Measurements from ENCODE around the gene PIK3R5. TPM values are rescaled to one million over a fixed set of nuclear protein-coding genes. Genes with fewer than 3 reads are reported as not detected.

The PIK3R5 gene
- polyA plus RNA-seq, 3 donors from 2014 or later, result 26.7 to 90.9 (median 28.9) TPM

DNA sequence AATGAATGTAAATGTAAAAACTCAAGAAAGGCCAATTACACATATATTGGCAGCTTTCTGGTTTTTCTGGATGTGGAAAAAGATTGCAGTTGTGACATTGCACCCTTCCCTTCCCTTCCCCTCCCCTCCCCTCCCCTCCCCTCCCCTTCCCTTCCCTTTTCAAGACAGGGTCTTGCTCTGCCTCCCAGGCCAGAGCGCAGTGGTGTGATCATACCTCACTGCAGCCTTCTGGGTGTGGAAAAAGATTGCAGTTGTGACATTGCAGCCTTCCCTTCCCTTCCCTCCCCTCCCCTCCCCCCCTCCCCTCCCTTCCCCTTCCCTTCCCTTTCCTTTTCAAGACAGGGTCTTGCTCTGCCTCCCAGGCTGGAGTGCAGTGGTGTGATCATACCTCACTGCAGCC, 41.7 kb downstream of the PIK3R5 start:
- Mint-ChIP-seq H3K27ac (peak overlapping the region in 4 of 6 donors; percentile 12 to 77 (median 60)), H3K4me1 (peaks cover 34 to 57% of the 10 kb centered on the region in 2 donors), H3K4me3 (peak overlapping the region in 2 of 5 donors; percentile 47 to 55), H3K36me3 (peaks cover 10 to 15% (median 12%) of the 10 kb centered on the region in 3 donors), H3K9me3 (peaks cover 2 to 15% (median 11%) of the 10 kb centered on the region in 6 donors), H3K27me3 (ENCODE audit: low read depth in 3 of 3) (no peaks in the 10 kb centered on the region)
- no peak for DNase-seq

DNA sequence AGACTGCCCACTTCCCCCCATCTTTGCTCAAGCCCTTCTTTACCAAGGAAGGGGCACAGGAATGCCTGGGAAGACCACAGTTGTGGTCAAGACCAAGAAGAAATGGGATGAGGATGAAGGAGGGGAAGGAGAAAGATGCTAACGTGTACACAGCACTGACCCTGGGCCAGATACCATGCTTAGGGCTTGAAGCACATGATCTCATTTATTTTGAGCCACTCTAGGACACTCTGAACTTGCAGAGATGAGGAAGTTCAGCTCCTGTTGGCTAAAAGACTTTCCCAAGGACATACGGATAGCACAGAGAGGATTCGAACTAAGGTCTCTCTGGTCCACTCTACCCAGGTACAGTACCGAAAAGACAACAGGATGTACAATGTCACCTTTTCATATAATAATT, 42.6 kb downstream of the PIK3R5 start:
- Mint-ChIP-seq H3K4me1 (peaks cover 42 to 56% of the 10 kb centered on the region in 2 donors), H3K9me3 (peaks cover under 1 to 7% (median 3%) of the 10 kb centered on the region in 6 donors), H3K4me3 (peak overlapping the region in 1 of 5 donors; percentile 4), H3K36me3 (peaks cover 3 to 13% (median 4%) of the 10 kb centered on the region in 3 donors), H3K27ac (peak overlapping the region; percentile 61 to 93 (median 90)), H3K27me3 (ENCODE audit: low read depth in 3 of 3) (no peaks in the 10 kb centered on the region)
- DNase-seq, result no peak

DNA sequence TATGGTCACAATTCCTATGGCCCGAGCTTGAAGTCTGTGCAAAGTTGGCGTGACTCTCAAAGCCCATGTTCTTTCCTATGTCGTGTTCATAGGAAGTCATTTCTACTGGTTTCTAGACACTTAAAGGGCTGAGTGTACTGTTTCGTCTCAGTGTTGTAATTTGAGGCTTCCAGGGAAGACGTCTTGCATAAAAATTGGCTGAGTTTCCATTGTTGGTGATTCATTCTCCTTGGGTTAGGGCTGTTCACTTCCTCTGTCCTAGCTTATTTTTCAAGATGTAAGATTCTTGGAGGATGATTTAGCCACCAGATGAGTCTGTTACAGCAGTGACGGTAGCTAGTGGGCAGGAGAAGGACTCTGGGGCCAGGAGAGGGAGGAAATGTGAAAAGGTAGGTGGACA, 43.1 kb downstream of the PIK3R5 start:
- Mint-ChIP-seq H3K27ac (peak overlapping the region; percentile 61 to 93 (median 90)), H3K9me3 (peaks cover 0 to 2% (median 0%) of the 10 kb centered on the region in 6 donors), H3K4me1 (peaks cover 47 to 55% of the 10 kb centered on the region in 2 donors), H3K27me3 (ENCODE audit: low read depth in 3 of 3) (no peaks in the 10 kb centered on the region), H3K36me3 (peaks cover 0 to 17% (median 7%) of the 10 kb centered on the region in 3 donors), H3K4me3 (peak overlapping the region in 4 of 5 donors; percentile 1 to 61 (median 48))
- DNase-seq, result no peak

DNA sequence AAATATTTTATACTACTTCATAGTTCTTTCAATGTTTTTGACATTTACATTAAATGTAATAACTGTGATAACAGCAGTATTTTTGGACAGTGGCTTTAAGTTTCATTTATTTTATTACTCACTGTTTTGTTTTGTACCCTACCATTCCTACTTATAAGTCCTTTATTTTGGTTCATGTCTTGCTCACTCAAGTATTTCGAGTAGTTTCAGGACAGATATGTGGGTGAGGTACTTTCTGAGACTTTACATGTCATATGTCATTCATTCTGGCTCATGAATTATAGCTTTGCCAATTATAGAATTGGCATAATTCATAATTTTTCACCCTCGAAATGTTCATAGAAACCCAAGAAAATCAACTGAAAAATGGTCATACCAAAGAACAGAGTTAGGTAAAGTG, 44.4 kb downstream of the PIK3R5 start:
- Mint-ChIP-seq H3K36me3 (peaks cover 5 to 22% (median 9%) of the 10 kb centered on the region in 3 donors), H3K9me3 (no peaks in the 10 kb centered on the region), H3K27me3 (ENCODE audit: low read depth in 3 of 3) (no peaks in the 10 kb centered on the region), H3K27ac (peak overlapping the region in 2 of 6 donors; percentile 9 to 10), H3K4me1 (peaks cover 58 to 59% of the 10 kb centered on the region in 2 donors), H3K4me3 (no peak overlapping the region)
- DNase-seq, result no peak

DNA sequence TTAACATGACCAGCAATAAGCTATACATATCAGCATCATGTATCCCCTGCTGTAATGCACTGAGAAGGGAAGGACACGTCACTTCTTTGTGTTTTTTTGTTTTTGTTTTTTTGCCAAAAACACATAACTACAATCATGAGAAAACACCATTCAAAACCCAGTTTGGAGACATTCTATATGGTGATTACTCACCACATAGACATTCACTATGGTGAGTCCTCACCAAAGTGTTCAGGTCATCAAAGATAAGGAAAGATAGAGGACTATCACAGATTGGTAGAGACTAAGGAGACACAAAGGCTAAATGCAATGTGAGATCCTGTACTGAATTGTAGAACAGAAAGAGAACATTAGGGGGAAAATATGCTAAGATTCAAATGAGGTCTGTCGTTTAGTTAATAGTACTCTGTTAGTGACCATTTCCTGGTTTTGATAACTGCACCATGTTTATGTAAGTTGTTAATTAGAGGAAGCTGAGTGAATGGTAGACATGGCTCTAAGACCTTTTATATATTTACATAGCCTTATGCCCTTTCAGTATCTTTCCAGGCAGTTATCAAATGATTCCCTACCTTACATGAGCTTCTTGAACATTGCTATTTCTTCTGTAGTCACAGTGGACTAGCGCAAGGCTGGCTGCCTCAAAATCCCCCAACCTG, 46.6 kb downstream of the PIK3R5 start:
- peaks cover 0 to 2% (median 0%) of the 10 kb centered on the region in 3 donors for H3K27me3 Mint-ChIP-seq (ENCODE audit: low read depth in 3 of 3)
- peak overlapping the region; percentile 61 to 93 (median 80) for H3K27ac Mint-ChIP-seq
- H3K9me3 Mint-ChIP-seq, result no peaks in the 10 kb centered on the region
- H3K4me1 Mint-ChIP-seq, result peaks cover 79% of the 10 kb centered on the region in 2 donors
- no peak for DNase-seq
- peaks cover 5 to 22% (median 9%) of the 10 kb centered on the region in 3 donors for H3K36me3 Mint-ChIP-seq
- peak overlapping the region in 3 of 5 donors; percentile 7 to 14 (median 12) for H3K4me3 Mint-ChIP-seq

DNA sequence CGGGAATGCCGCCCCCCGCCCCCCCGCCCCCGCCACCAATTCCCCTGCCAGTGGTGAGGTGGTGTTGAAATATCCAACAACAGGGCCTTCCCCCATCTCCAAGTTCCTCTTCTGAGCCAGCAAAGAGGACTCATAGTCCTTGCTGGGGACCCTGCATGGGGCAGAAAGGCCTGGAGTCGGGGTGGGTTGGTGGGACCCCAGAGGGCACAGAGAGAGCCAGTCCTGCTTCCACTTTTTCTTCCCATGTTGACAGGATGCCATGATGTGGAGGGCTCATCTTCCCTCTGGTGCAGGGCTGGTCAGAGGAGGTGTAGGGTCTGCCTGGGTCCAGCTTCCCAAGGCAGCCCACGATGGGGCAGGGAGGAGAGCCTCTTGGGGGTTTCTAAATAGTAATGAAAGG, 49.0 kb downstream of the PIK3R5 start:
- DNase-seq, result no peak
- peaks cover 9 to 21% (median 16%) of the 10 kb centered on the region in 3 donors for H3K36me3 Mint-ChIP-seq
- H3K4me3 Mint-ChIP-seq, result peak overlapping the region in 2 of 5 donors; percentile 26 to 58
- H3K27me3 Mint-ChIP-seq (ENCODE audit: low read depth in 3 of 3), result peaks cover 0 to 4% (median 2%) of the 10 kb centered on the region in 3 donors
- H3K9me3 Mint-ChIP-seq, result no peaks in the 10 kb centered on the region
- peak overlapping the region; percentile 51 to 85 (median 62) for H3K27ac Mint-ChIP-seq
- peaks cover 78 to 84% of the 10 kb centered on the region in 2 donors for H3K4me1 Mint-ChIP-seq

DNA sequence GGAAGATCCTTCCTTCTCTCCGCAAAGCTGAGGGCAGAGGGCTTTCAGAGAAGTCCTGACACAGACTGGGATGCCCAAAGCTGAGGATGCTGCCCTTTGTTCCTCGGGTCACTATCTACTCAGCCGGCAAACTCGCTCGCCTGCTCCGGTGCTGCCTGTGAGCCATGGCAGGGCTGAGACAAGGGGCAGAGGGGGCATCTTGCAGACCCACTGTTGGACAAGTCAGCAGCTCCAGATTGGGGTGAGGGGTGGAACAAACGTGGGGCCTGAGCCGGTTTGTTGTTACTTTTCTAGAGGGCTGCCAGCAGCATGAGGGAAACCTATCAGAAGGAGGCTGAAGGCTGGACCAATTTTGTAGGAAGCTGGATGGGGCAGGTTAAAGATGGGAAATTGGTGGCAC, 51.0 kb downstream of the PIK3R5 start:
- Mint-ChIP-seq H3K27me3 (ENCODE audit: low read depth in 3 of 3) (peaks cover 0 to 6% (median 2%) of the 10 kb centered on the region in 3 donors), H3K4me3 (peak overlapping the region in 2 of 5 donors; percentile 5 to 33), H3K4me1 (peaks cover 73 to 87% of the 10 kb centered on the region in 2 donors), H3K9me3 (no peaks in the 10 kb centered on the region), H3K27ac (peak overlapping the region; percentile 72 to 90 (median 84)), H3K36me3 (peaks cover 9 to 30% (median 28%) of the 10 kb centered on the region in 3 donors)
- DNase-seq, result no peak

DNA sequence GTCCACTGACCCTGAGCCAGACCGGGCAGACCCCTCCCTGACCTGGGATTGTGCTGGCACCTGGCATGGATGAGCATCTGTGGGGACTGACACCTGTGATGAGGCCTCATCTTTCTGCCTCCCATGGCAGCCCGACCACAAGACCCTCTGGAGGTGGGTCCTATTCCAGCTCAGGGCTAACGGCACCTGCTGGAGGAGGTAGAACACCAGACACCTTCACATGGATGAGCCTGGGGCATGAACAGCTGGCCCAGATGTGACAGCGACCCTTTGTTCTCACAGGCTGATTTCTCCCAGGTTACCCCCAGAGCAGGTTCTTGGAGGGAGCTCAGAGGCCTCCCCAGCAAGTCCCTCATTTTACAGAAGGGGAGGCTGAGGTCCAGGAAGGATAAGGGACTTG, 51.6 kb downstream of the PIK3R5 start:
- DNase-seq, result no peak
- Mint-ChIP-seq H3K27me3 (ENCODE audit: low read depth in 3 of 3) (peaks cover 0 to 9% (median 2%) of the 10 kb centered on the region in 3 donors), H3K27ac (peak overlapping the region in 5 of 6 donors; percentile 40 to 72 (median 64)), H3K4me1 (peaks cover 68 to 80% of the 10 kb centered on the region in 2 donors), H3K36me3 (peaks cover 9 to 35% (median 23%) of the 10 kb centered on the region in 3 donors), H3K9me3 (no peaks in the 10 kb centered on the region), H3K4me3 (no peak overlapping the region)

DNA sequence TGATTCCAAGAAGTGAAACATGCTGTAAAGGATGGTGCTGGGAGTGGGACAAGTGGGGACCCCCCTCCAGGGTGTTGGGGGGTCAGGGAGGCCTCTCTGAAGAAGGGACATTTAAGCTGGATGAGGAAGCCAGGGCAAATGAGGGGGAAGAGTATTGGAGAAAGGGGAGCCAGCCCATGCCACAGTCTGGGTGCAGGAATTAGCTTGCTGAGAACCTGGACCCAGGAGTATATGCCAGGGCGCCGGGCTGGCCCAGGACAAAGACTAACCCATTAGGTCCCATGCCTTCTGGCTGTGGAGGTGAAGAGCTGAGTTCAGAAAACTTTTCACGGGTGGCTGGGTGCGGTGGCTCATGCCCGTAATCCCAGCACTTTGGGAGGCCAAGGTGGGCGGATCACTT, 52.4 kb downstream of the PIK3R5 start:
- peaks cover 9 to 43% (median 28%) of the 10 kb centered on the region in 3 donors for H3K36me3 Mint-ChIP-seq

DNA sequence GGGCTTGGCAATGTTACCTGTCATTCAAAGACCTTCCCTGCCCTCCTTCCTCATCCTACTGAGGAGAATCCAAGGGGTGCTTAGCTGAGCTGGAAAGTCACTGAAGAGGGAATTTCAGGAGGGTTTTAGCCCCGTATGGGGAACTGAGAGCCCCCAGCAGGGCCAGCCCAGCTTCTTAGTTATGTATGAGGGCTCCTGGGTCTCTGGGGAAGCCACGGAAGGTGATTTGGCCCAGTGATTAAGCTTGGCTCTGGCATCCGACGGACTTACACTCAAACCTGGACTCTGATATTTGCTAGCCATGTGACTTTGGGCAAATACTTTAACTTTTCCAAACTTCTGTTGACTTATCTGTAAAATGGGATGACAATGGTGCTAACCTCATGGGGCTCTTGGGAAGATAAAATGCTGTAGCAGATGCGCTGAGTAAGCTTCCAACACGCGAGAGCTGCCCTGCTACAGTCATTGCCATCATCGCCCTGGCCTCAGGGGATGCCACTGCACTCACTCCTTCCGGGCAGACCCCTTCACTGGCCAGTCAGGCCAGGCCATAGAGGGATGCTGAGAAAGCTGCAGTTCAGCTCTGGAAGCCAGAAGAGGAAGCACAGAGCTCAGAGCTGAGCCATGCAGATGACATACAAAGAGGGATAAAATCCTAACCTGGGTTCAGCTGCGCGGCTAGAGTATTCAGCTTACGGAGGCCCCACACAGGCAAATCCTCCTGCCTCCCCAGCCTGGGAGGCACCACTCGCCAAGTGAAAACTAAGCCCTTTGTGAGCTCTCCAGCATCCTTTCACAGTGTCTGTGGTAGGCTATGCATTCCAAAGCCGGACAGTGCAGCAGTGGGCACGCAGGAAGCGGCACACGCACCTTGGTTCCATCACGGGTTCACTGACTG, 53.2 kb downstream of the PIK3R5 start:
- DNase-seq, result no peak
- H3K36me3 Mint-ChIP-seq, result peaks cover 12 to 42% (median 25%) of the 10 kb centered on the region in 3 donors
- H3K27ac Mint-ChIP-seq, result peak overlapping the region; percentile 34 to 76 (median 66)
- peaks cover 62 to 65% of the 10 kb centered on the region in 2 donors for H3K4me1 Mint-ChIP-seq
- peaks cover 0 to 9% (median 2%) of the 10 kb centered on the region in 3 donors for H3K27me3 Mint-ChIP-seq (ENCODE audit: low read depth in 3 of 3)
- H3K4me3 Mint-ChIP-seq, result no peak overlapping the region
- H3K9me3 Mint-ChIP-seq, result no peaks in the 10 kb centered on the region

More for the DNA sequence above, 52.4 kb downstream of the PIK3R5 start:
- peaks cover 0 to 9% (median 2%) of the 10 kb centered on the region in 3 donors for H3K27me3 Mint-ChIP-seq (ENCODE audit: low read depth in 3 of 3)
- H3K4me3 Mint-ChIP-seq, result no peak overlapping the region
- peaks cover 65 to 72% of the 10 kb centered on the region in 2 donors for H3K4me1 Mint-ChIP-seq
- no peak for DNase-seq
- peak overlapping the region; percentile 24 to 73 (median 52) for H3K27ac Mint-ChIP-seq
- H3K9me3 Mint-ChIP-seq, result no peaks in the 10 kb centered on the region

DNA sequence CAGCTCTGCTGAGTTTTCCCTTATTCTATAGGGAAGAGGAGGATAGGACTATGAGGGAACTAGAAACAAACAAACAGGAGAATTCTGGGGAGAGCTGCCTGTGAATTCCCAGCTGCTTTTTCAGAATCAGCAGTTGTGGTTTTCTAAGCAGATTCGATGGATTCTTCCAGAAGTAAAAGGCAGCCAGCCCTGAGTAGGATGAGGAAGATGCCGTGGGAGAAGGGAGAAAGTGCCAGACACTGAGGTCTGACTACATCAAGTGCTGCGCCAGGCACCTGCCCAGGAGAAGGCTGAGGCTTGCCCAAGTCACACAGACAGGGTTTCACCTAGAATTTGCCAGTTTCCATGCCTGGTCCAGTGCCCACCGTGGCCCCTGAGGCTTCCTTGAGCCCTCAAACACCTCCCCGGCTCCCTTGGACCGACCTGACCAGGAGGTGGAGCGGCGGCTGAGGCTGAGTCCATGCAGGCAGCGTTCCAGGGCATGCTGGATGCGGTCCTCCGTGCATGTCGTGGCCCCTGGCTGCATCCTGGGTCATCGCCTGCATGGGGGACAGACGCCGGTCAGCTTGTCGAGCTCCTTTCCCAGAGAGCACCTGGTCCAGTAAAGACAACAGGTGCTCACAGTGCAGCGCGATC, 54.4 kb downstream of the PIK3R5 start:
- peak overlapping the region in 5 of 6 donors; percentile 68 to 89 (median 69) for H3K27ac Mint-ChIP-seq
- DNase-seq, result no peak
- peaks cover 52 to 58% of the 10 kb centered on the region in 2 donors for H3K4me1 Mint-ChIP-seq
- H3K36me3 Mint-ChIP-seq, result peaks cover 6 to 38% (median 20%) of the 10 kb centered on the region in 3 donors
- H3K4me3 Mint-ChIP-seq, result no peak overlapping the region
- H3K27me3 Mint-ChIP-seq (ENCODE audit: low read depth in 3 of 3), result peaks cover 0 to 9% (median 2%) of the 10 kb centered on the region in 3 donors
- H3K9me3 Mint-ChIP-seq, result no peaks in the 10 kb centered on the region

DNA sequence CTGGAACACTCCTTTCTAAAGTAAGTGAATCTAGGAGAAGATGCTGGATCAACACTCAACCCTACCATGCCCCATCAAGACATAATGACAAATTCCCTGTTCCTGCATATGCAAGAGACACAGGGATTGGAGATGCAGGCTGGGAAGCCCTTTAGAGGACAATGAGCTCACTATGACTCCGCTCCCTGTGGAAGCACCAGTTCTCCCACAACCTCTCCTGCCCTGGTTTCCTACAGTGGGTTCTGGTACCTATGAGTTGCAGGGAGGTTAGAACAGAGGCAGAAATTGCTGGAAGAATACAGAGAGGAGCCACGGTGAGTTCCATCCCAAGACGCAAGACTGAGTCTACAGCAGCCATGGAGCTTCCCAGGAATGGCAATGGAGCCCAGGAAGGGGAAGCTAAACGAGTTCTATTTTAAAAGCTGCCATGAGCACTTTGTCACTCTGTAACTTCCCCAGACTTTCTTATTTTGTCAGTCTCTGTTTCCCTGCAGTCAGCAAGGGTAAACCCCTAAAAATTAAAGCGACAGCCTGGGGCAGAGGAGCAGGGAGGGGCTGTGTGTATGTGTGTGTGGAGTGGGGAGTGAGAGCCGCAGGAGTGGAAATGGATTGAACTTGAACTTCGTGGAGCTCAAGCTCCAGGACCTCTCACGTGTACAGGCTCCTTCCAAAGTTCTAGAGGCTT, 55.8 kb downstream of the PIK3R5 start:
- peak overlapping the region in 3 of 6 donors; percentile 64 to 73 (median 65) for H3K27ac Mint-ChIP-seq
- peaks cover 13 to 49% (median 28%) of the 10 kb centered on the region in 3 donors for H3K36me3 Mint-ChIP-seq
- no peaks in the 10 kb centered on the region for H3K9me3 Mint-ChIP-seq
- peaks cover 0 to 7% (median 2%) of the 10 kb centered on the region in 3 donors for H3K27me3 Mint-ChIP-seq (ENCODE audit: low read depth in 3 of 3)
- no peak for DNase-seq
- no peak overlapping the region for H3K4me3 Mint-ChIP-seq
- peaks cover 52 to 60% of the 10 kb centered on the region in 2 donors for H3K4me1 Mint-ChIP-seq
